HG03342 (cell line): ENCODE results near the gene RAB27B.
"Not testable (repeated sequence)": the region's sequence is repeated elsewhere in the genome, so short reads cannot be mapped to it uniquely, and the experiment has no call there.

ENCODE experiments used
- ATAC-seq: cut with Tn5 transposase; IDR thresholded peaks from one replicate; pipeline ENCODE4 v1.9.1; 2021; ENCODE audit warnings: mild to moderate bottlenecking, moderate library complexity; ENCODE audit not compliant: unreplicated experiment

RAB27B gene, protein sequence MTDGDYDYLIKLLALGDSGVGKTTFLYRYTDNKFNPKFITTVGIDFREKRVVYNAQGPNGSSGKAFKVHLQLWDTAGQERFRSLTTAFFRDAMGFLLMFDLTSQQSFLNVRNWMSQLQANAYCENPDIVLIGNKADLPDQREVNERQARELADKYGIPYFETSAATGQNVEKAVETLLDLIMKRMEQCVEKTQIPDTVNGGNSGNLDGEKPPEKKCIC

DNA sequence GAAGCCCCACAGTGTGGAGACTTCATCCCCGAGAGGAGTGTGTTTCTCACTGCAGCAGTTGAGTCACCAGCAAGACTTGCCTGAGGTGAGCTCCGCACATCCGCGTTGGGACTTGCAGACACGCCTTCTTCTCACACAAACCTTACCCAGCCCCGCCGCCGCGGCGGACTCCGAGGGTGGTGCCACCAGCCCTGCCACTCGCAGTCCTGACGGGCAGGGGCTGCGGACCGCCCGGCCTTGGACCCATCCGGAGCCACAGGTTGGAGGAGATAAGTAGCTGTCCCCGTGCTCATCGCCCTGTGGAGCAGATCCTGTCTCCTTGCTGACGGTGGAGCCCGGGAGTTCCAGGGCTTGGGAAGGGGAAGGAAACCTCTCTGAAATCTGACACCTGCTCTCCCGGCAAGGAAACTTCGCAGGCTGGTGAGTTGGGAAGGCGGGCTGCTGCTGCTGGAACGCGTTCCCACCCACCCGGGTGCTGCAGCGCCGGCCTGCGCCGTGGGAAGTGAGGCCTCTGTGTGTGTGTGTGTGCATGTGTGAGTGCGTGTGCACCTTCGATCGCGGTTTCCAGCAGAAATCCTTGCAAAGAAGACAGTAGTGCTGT, at the start of gene RAB27B:
Gene RAB27B (plus strand): TSS at position 197 of the 601 bp plus-strand sequence. CDS start 49,109 bp downstream, outside the sequence.
- peak; percentile 43 for ATAC-seq

DNA sequence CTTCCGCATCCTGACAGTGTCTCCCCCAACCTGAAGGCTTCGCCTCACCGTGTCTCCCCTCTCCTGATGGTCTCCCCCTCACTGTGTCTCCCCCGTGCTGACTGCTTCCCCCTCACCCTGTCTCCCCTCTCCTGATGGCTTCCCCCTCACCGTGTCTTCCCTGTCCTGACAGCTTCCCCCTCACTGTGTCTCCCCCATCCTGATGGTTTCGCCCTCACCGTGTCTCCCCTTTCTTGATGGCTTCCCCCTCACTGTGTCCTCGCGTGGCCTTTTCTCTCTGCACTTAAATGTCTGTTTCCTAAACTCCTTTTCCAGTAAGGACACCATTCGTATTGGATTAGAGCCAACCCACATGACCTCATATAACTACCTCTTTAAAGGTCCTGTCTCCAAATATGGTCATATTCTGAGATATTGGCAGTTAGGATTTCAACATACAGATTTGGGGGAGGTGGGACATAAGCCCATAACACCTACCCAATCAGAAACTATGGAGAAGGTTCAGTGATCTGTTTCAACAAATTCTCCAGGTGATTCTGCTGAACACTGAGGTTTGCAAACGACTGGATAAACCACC, 47.9 kb upstream of the RAB27B start:
- no peak for ATAC-seq

DNA sequence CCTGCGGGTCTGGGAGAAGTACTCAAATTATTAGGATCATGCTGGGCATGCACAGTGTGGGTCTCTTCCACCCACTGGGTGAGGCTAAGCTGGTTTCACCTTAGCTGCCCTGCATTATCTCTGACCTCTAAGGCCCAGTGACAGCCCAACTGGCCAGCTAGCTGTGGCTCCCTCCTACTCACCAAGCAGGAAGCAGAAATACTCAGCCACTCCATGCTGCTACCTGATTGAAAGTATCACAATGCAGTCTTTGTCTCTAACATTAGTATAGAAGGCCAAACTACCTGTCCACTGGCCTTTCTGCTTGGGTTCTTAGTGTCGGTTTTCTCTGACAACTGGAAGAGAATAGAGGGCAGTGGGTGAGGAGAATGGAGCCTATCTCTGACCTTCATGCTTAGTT, 47.3 kb upstream of the RAB27B start:
- no peak for ATAC-seq

DNA sequence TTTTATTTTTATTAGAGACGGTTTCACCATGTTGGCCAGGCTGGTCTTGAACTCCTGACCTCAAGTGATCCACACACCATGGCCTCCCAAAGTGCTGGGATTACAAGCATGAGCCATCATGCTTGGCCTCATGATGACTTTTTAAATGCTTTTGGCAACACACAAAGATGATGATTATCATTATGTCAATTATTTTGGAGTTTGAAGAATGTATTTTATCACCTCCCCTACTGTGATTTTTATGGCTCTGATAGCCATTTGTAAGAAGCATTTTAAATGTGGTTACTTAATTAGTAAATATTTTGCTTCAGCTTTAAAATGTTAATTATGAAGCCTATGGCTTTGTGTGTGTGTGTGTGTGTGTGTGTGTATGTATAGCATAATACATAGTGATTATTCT, 45.1 kb upstream of the RAB27B start:
- ATAC-seq: no peak

DNA sequence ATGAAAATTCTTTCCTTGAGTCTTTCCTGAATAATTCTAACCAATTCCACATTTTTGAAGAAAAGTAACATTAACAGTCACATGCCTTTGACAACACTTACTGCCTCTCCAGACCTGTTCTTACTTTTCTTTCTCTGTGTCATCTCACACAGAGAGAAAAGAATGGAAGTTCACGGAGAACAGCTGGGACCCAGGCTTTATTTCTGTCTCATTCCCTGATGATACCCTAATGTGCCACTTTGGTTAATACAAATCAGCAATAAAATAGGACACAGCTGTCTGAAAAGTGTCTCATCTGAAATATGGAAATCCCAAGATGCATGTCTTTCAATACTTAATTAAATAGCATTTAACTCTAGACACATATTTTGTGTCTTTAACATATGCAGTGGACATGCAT, 42.1 kb upstream of the RAB27B start:
- ATAC-seq: no peak

DNA sequence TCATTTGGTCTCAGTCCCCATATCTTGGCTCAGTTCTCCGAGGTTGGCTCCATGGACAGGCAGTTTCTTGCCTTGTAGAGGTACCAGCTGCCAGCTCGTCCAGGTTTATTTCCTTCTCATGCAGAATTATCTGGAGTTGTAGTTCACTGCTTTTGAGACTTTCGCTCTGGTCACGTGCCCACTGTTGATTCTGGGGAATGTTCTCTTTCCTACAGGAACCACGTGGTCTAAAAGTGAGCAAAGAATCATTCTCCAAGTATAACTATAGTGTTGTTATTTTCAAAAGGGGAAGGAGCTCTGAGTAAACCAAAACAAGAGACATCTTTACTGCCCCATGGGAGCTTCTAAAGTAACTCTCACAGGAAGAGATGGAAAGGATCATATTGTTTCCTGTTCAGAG, 41.2 kb upstream of the RAB27B start:
- no peak for ATAC-seq

DNA sequence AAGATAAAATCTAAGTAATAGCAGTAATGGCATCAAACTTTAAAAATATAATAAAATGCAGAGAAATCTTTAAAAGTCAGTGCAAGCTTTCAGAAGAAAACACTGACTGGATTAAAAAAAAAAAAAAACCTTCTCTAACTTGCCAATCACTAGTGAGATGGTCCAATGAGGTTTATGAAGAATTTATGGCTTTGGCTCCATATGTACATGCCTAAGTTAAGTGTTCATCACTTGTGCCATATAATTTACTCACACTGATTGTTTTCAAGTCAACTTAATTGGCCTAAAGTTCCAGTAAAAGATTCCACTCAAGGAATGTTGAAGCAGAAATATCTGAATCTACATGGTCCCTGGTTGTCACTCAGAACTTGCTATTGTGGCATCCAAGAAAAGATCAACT, 40.7 kb upstream of the RAB27B start:
- ATAC-seq: no peak

DNA sequence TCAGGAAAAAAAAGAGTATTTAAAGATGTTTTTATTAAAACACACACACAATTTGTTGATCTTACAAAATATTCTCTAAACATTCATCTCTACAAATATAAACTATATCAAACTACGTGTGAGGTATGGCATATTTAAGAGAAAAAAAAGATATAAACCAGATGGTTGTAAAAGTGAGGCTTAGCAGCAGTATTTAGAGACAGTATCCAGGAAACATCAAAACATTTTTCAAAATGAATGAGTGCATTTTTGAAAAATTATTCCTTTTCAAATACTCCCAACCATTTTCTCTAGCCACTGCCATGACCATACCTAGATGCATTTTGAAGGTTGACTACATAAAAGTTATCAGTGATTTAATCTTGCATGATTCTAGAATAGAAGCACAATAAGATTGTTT, 38.2 kb upstream of the RAB27B start:
- ATAC-seq: no peak

DNA sequence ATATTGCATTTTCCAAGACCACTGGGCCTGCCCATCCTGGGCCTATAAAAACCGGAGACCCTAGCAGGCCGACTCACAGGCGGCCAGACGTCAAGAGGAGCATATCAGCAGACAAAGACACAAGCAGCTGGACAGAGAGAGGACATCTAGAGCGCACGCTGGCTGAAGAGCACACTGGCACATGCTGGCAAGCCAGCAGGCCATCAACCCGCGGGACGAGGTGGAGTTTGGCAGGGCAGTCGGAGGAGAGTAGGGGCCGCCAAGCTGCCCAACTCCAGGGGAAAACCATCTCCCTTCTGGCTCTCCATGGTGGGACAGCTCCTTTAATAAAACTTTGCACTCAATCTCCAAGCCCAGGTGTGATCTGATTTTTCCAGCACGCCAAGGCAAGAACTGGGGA, 36.6 kb upstream of the RAB27B start:
- ATAC-seq: no peak

DNA sequence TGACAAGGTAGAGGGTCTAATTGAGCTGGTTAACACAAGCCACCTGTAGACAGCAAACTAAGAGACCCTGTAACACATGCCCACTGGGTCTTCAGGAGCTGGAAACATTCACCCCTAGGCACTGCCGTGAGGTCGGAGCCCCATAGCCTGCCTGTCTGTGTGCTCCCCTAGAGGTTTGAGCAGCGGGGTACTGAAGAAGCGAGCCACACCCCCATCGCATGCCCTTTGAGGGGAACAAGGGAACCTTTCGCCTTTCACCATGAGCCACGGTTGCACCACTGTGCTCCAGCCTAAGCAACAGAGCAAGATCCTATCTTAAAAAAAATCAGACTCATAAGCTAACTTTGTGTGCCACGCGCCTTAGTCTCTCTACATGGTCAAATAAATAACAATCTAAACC, 36.2 kb upstream of the RAB27B start:
- ATAC-seq: no peak

DNA sequence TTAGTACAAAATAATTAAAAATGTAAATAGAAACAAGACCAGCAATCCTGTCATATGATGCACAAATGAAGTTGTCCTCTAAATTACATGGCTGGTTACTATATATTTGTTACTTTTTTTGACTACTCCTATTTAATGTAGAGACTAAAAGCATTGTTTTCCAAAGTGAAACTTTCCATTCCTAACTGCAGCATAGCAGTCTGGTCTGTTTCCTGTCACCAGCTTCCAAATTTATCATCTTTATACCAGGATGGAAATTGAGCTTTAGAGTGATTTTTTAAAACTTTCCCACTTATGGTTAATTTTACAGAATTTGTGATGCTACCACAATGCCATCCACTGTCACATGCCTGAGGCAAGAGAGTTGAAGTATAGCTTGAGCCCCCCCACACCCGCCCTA, 33.5 kb upstream of the RAB27B start:
- ATAC-seq: no peak

DNA sequence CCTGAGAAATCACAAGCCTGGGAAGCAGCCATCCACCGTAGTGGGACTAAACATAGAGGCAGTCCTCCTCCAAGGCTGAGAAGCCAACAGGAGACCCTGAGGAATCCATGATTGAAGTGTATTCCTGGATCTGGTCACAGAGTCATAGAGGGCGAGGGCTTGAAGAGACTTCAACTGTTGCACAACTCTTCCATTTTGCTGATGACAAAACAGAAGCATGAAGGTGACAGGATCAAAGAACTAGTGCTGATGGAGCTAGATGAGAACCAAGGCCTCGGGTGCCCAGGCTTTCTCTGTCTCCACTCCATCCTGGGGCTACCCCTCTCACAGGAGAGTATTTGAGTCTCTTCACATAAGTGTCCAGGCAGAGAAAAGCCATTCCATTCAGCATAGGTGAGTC, 30.1 kb upstream of the RAB27B start:
- ATAC-seq: no peak

DNA sequence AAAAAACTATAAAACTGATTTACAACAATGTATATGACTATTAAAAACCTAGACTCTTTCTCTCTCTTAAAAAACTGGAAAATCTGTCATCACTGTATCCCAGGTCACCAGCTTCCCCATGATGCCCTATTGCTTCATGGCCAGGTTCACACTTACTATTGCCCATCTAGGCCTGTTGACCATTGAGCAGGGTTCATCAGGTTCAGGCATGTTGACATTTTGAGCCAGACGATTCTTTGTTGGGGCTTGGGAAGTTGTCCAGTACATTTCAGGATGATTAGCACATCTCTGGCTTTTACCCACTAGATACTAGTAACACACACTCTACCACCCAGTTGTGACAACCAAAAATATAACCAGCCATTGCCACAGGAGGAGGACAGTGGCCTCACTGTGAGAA, 26.9 kb upstream of the RAB27B start:
- ATAC-seq: no peak

DNA sequence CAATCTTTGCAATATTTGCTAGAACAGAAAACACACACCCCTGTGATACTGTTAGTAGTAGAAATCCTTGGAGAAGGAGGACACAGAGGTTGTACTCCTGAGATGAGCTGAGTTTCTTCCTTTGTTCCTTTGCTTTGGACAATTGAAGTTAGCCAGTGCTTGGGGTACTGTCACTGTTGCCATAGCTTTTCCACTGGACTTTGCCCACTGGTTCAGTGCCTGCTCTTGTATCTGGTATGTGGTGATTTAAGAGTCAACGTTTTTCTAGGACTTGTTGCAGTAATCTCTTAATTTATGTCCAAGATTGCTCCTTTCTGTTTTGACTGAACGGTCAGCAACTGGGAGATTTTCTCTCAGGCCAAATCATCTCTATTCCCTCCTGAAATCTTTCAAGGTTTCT, 26.1 kb upstream of the RAB27B start:
- ATAC-seq: no peak

DNA sequence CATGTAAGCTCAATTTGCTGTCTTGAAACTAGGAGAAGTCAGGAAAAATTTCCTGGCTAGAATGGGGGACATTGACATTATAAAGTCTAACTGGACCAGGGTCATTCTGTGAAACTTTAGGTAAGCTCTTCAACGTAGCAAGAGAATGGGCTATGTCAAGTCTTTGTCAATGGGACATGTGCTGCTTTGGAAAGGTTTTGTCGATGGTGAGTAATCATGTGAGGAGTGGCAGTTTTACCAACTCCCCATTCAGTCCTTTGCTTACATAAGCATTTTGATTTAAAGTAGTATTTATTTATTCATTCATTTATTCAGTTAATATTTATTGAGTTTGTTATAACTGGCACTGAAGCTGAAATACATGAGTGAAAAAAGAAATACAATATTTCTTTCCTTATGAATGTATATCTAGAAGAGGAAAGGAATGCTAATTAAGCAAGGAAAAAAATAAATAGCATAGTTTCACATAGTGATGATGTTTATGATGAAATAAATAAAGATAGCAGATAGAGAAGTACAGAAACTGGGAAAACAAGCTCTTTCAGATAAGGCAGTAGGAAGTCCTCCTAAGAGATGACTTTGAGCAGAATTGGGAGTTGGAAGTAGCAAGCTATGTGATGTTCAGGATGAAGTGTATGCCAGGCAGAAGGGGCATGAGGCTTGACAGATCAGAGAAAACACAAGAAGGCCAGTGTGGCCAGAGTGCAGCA, 25.4 kb upstream of the RAB27B start:
- ATAC-seq: no peak

DNA sequence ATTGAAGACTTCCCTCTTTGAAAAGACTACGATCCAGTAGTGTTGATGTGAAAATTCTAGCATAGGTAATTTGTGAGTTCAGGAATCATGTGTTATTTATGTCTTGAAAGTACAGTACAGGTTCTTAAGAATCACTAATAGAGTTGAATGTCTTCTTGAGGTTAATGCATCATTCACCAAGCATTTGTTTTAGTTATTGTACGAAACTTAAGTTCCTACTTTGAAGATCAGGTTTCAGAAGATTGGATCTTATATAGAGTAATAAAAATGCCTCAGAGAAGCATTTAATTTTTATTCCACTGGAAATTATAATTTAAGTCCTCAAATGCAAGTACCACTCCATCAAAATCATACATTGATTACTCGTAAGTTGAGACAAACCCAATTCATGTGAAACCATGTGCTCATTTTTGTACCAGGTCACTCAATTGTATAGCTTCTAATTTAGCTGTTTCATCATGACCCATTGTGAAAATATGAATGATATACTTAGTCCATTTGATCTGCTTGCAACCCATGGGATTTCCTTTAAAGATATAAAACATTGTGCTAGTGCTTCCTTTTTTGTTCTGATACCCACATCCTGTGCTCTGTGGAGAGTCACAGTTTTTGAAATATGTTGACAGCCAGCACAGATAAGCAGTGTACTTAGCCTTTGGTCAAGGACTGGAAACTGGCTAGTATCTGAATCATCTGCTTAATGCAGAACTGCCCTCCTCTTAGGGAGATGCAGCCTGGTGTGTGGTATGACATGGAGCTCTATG, 22.5 kb upstream of the RAB27B start:
- no peak for ATAC-seq

DNA sequence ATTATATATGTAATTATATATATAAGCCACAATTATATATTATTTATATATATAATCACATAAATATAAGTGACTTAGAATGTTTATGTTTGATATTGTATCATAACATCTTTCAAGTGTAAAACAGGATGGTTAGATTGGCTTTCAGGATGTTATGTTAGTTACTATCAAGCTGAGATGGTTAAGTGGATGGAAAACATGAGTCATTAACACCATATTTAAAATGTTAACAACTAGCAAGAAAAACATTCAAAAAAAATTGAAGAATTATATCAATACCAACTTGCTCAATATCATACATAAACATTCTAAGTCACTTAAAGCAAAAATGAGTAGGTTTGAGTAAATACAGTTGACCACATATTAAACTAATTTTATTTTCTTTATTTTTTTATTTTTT, 21.8 kb upstream of the RAB27B start:
- no peak for ATAC-seq

DNA sequence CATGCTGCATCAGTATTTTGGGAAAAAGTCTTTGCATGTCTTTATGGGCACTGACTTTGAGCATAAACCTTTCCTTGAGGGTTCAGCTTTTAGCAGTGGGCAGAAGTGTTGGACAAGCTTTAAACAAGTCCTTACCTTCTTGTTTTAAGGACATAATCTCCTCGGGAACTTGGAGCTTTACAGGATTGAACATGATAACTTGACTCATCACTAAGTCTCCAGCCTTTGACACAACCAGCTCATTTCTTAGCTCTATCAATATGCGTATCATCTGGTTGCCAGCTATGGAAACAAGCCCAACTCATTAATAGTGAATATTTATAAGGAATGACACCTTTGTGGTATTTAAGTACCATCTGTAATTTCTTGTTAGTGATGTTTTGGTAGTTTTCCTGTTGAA, 21.0 kb upstream of the RAB27B start:
- ATAC-seq: no peak

DNA sequence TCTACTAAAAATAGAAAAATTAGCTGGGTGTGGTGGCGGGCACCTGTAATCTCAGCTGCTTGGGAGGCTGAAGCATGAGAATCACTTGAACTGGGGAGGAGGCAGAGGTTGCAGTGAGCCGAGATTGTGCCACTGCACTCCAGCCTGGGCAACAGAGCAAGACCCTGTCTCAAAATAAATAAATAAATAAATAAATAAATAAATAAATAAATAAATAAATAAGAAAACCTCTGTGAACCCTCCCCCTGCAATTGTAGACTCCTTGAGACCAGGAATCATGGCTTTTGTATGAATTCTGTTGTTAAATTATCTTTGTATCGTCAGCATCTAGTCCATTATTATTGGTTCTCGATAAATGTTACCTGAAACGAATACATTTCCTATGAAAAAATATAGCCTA, 17.6 kb upstream of the RAB27B start:
- ATAC-seq: not testable (repeated sequence)

DNA sequence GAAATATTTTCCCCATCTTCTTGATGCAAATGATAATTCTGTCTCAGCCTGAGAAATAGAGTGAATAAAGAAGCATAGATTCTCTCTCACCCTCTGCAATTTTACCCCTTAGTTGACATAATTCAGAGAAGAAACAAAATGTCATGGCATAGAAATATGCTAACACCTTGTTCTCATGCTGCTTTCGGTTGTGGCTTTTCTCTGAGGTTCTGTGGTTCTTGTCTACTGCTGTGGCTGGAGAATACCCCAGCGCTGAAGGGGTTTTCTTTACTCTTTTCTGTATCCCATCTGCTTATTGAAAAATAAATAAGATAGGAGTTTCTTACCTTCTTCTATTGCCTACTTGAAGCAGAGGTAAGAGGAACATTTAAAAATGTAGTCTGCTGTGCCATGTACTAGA, 15.4 kb upstream of the RAB27B start:
- ATAC-seq: no peak

DNA sequence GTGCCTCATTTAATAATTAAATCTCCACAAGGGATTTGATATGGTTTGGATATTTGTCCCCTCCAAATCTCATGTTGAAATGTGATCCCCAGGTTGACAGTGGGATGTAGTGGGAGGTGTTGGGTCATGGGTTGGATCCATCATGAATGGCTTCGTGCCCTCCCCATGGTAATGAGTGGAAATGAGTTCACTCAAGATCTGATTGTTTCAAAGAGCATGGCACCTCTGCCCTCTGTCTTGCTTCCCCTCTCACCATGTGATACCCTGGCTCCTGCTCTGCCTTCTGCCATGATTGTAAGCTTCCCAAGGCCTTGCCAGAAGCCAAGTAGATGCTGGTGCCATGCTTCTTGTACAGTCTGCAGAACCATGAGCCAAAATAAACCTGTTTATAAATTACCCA, 15.0 kb upstream of the RAB27B start:
- no peak for ATAC-seq
